HG03103 (cell line): ENCODE measurements around the gene ADIPOQ.
"Not testable (repeated sequence)": the region's sequence is repeated elsewhere in the genome, so short reads cannot be mapped to it uniquely, and the experiment has no call there.

Experiments
- ATAC-seq: cut with Tn5 transposase; IDR thresholded peaks from one replicate; pipeline ENCODE4 v1.9.1; 2021; ENCODE audit warnings: low read depth; ENCODE audit not compliant: unreplicated experiment

ADIPOQ gene

DNA sequence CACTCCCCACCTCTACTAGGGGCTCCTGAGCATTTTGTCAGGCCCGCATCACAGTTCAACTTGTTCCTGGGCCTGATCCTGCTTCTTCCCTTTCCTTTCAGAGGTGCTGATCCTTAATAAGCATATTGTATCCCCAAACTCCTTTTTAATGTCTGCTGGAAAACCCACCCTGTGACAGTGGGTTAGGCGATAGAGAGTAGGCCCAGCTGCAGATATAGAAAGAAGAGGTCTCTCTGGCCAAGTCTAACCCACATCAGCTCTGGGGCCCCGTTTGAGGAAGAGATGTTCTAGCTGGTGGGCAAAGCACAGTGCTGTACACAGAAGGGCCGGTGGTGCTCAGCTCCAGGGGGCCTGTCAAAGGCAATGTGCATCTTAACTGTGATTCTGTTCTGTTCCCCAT, 53.5 kb downstream of the ADIPOQ start:
- no peak for ATAC-seq

DNA sequence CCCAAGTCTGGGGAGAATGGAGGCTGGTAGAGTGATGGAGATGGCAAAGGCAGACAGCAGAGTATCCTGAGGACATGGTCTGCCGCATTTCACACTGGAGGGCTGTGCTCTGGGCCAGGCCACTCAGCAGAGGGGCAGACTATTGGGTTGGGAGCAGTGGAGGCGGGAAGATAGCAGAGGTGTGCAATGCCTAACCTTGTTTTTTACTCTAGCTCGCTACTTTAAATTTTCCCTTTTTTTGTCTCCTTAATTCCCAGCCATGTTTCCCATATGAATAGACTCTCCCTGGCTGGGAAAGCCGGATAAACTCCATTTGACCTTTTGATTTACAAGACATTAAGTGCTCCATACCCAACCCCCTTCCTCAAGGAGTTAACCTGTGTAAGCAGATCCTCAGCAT, 54.4 kb downstream of the ADIPOQ start:
- ATAC-seq: no peak

- ATAC-seq: no peak
Measured at GRCh38 chr3:186901135-186901734, 58.7 kb downstream of the ADIPOQ start.

- no peak for ATAC-seq
Measured at GRCh38 chr3:186902154-186902553, 59.6 kb downstream of the ADIPOQ start.

DNA sequence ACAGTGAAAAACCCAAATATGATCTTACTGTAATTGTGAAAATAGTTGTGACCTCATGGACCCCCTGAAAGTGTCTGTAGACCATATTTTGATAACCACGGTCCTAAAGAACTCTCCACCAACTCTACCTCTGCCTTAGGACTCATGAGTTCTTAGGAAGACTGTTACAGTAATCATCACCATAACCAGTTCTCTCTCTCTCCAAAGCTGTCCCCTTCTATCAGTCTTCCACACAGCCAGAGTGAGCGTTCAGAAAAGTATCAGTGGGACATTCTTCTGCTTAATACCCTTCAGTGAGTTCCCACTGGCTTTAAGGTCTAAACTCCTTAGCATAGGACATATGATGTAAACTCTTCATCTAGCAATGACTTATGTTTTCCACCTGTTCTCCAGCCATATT, 60.2 kb downstream of the ADIPOQ start:
- no peak for ATAC-seq

- ATAC-seq: not testable (repeated sequence)
Measured at GRCh38 chr3:186903676-186904075, 61.2 kb downstream of the ADIPOQ start.

- ATAC-seq: not testable (repeated sequence)
Measured at GRCh38 chr3:186907075-186907474, 64.6 kb downstream of the ADIPOQ start.
